ENCODE data around the gene MAEA. TPM values are rescaled to one million over a fixed set of nuclear protein-coding genes. Genes with fewer than 3 reads are reported as not detected.

MAEA gene
- total and polyA plus RNA-seq, 2 of the 8 experiments (the other 6 are each of a cell fraction or from before 2014, with no cell fraction given): 75.8 to 133 TPM

DNA sequence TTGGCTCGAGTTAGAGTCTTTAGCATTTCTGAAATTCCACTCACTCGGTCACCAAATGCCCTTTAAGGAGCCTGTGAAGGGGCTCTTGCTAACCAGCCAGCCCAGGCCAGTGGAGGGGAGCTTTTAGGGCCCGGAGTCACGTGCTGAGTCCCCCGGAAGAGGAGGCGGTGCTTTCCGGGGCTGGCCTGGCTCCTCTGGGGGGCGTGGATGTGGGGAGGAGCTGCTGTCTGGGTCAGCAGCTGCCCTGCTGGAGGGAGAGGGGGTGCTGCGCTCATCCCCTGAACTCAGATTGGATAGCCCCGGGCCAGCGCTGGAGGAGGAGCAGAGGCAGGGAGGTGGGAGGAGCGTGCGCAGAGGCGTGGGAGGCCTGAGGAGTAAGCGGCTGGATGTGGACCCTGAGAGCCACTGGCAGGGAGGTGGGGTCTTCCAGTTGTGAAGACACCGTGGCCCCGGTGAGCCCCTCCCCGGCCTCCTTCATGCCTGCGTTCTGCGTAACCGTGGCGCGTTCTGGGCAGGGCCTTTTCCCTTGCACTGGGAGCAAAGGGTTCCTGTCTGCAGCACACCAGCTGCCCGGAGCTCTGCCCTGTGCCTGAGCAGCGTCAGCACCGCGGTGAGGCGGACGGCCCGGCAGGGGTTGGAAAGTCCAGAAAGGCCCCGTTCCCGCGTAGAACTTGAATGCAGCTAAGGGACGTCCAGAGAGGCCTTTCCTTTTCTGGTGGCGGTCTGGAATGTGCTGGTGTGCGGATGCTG, 19.7 kb downstream of the MAEA start:
- peak overlapping the region; percentile 5 to 51 (median 45); a peak in 7 of 8 replicates for H3K4me3 ChIP-seq (ENCODE audit: extremely low read depth in 1 of 4, insufficient read depth in 2 of 4, low read depth in 3 of 4, low read length in 4 of 4)
- H3K56ac ChIP-seq (replicated peaks; ENCODE audit: insufficient read length, low read depth, low read length): no peak overlapping the region
- peak overlapping the region; percentile 71; the same call in 1 of the 2 replicates for H3K18ac ChIP-seq (ENCODE audit: extremely low read depth, low read length)
- H2BK120ac ChIP-seq (replicated peaks; ENCODE audit: low read depth, low read length): no peak overlapping the region
- peaks cover 2 to 11% (median 3%) of the 10 kb centered on the region in 4 experiments; a peak in 4 of 7 replicates for H3K4me1 ChIP-seq (replicated peaks in 1 of 4; ENCODE audit: control insufficient read depth in 3 of 4, insufficient read depth in 4 of 4, low read length in 3 of 4)
- H3K23ac ChIP-seq (ENCODE audit: insufficient read length): no peak overlapping the region
- WGBS, 2 experiments (ENCODE audit: extremely low coverage in 1 of 2, insufficient coverage in 1 of 2, insufficient read length in 1 of 2, insufficient replicate concordance in 2 of 2, low coverage in 1 of 2, low lambda C conversion rate in 2 of 2, missing lambda C conversion rate in 1 of 2): 21% methylated on average over 36 of the region's 36 CpGs; no CpG with 5 or more reads in 1 of the 2 experiments
- CTCF ChIA-PET (ENCODE audit: partially characterized antibody): interaction anchor here (0.6 to 2.3 kb wide), 10 partner anchors 9 to 333 kb away, joined by 3 to 10 read pairs (median 4); no protein-coding TSS in a partner anchor
- no peak overlapping the region for H4K91ac ChIP-seq (replicated peaks; ENCODE audit: insufficient read length, low read length)
- peaks cover 3% of the 10 kb centered on the region; the same call in 1 of the 2 replicates for H3K23me2 ChIP-seq (ENCODE audit: low read depth, low read length)
- no peak overlapping the region for H4K5ac ChIP-seq (ENCODE audit: insufficient read length, low read depth, low read length)
- DNase-seq (ENCODE audit: low read depth in 1 of 2, low spot score in 2 of 2): peak; percentile 88 to 89
- H3K79me2 ChIP-seq (ENCODE audit: control insufficient read depth in 1 of 2, insufficient read depth in 2 of 2, low read length in 2 of 2): peaks cover 7 to 84% of the 10 kb centered on the region in 2 experiments; a peak in 3 of 4 replicates
- no peak overlapping the region for H4K8ac ChIP-seq (ENCODE audit: extremely low read depth, insufficient read depth, low read length)
- H3K9me3 ChIP-seq (ENCODE audit: insufficient read depth in 2 of 2, low read depth in 1 of 2, low read length in 1 of 2): no peaks in the 10 kb centered on the region
- no peak overlapping the region for H2AFZ ChIP-seq (ENCODE audit: low read length)
- H3K27me3 ChIP-seq (replicated peaks in 1 of 4; ENCODE audit: control insufficient read depth in 3 of 4, extremely low read depth in 1 of 4, insufficient read depth in 3 of 4, low read length in 3 of 4): no peaks in the 10 kb centered on the region
- peaks cover 39% of the 10 kb centered on the region for H3K79me1 ChIP-seq (ENCODE audit: low read depth, low read length)
- peak overlapping the region; percentile 46 for H3K4ac ChIP-seq (replicated peaks; ENCODE audit: insufficient read length, low read depth, low read length)
- peak overlapping the region; percentile 77 for H3K27ac ChIP-seq (ENCODE audit: low read depth, low read length)
- peak overlapping the region; percentile 60; the same call in 1 of the 2 replicates for H2AK5ac ChIP-seq (ENCODE audit: low read depth, low read length)
- no peak overlapping the region for H2BK20ac ChIP-seq (ENCODE audit: low read length)
- H3K4me2 ChIP-seq (ENCODE audit: insufficient read depth in 1 of 2, low read depth in 2 of 2, low read length in 2 of 2): peak overlapping the region; percentile 66 to 67
- FAIRE-seq: peak; percentile 75
- H3K9ac ChIP-seq (replicated peaks in 1 of 4; ENCODE audit: extremely low read depth in 1 of 4, low read depth in 3 of 4, low read length in 3 of 4): peak overlapping the region; percentile 40 to 50 (median 46); a peak in 6 of 7 replicates
- POLR2A ChIA-PET (ENCODE audit: partially characterized antibody): interaction anchor here (1.0 to 2.0 kb wide), 9 partner anchors 9 to 62 kb away, joined by 3 to 13 read pairs (median 6); partner anchors contain the start of genes MAEA and UVSSA
- H3K36me3 ChIP-seq (ENCODE audit: control insufficient read depth in 2 of 4, insufficient read depth in 4 of 4, low read length in 3 of 4): peaks cover 9 to 22% (median 15%) of the 10 kb centered on the region in 4 experiments
- peak overlapping the region; percentile 73; the same call in 1 of the 2 replicates for H2BK5ac ChIP-seq (ENCODE audit: low read depth, low read length)
- H2BK15ac ChIP-seq (ENCODE audit: low read length): no peak overlapping the region
- peaks cover 23 to 46% of the 10 kb centered on the region in 2 experiments for H4K20me1 ChIP-seq (replicated peaks in 1 of 2; ENCODE audit: control insufficient read depth in 1 of 2, insufficient read depth in 2 of 2, low read length in 2 of 2)
- no peak overlapping the region for H3K14ac ChIP-seq (ENCODE audit: insufficient read length)
- H2BK12ac ChIP-seq (ENCODE audit: low read depth, low read length): 0 out of 2 replicates have a peak overlapping the region, but pooled peaks have one; percentile 90
- TF ChIP-seq, protein P1, sequence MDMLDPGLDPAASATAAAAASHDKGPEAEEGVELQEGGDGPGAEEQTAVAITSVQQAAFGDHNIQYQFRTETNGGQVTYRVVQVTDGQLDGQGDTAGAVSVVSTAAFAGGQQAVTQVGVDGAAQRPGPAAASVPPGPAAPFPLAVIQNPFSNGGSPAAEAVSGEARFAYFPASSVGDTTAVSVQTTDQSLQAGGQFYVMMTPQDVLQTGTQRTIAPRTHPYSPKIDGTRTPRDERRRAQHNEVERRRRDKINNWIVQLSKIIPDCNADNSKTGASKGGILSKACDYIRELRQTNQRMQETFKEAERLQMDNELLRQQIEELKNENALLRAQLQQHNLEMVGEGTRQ (IDR thresholded peaks at IDR 0.05; ENCODE audit: low read length): peak; percentile 93
- TF ChIP-seq RBBP5 (IDR thresholded peaks at IDR 0.05; ENCODE audit: borderline replicate concordance, low read depth, low read length) (no peak), JUN (IDR thresholded peaks at IDR 0.05; ENCODE audit: low read depth, low read length) (no peak), JUND (IDR thresholded peaks at IDR 0.05; ENCODE audit: low read length) (no peak), POLR2A (IDR thresholded peaks at IDR 0.05; ENCODE audit: control extremely low read depth in 1 of 2, low read depth in 2 of 2, low read length in 2 of 2) (peak in 1 of 2 experiments; percentile 55; a peak in 2 of 3 replicates), POLR2AphosphoS5 (IDR thresholded peaks at IDR 0.05; ENCODE audit: low read depth, low read length) (0 out of 2 replicates have a peak, but pooled peaks have one; percentile 13), NRF1 (IDR thresholded peaks at IDR 0.05; ENCODE audit: low read depth, low read length) (peak; percentile 14; the same call in 1 of the 2 replicates), TBP (IDR thresholded peaks at IDR 0.05; ENCODE audit: low read depth, low read length) (peak; percentile 54), FOSL1 (IDR thresholded peaks at IDR 0.05; ENCODE audit: insufficient read depth, low read depth, low read length) (no peak)
- TF ChIP-seq, protein P2, sequence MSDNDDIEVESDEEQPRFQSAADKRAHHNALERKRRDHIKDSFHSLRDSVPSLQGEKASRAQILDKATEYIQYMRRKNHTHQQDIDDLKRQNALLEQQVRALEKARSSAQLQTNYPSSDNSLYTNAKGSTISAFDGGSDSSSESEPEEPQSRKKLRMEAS (IDR thresholded peaks at IDR 0.05): peak; percentile 81

All from H1 (cell line).